GM12874 (cell line): ENCODE results near the gene CMTR2.

Source experiments
- TF ChIP-seq, protein P1 (sequence below): IDR thresholded peaks from 2 replicates; pipeline ENCODE4 v1.5.1; 2011; ENCODE audit warnings: low read depth, mild to moderate bottlenecking, control low read depth, low read length, moderate library complexity; ENCODE audit not compliant: insufficient read depth

The CMTR2 gene

DNA sequence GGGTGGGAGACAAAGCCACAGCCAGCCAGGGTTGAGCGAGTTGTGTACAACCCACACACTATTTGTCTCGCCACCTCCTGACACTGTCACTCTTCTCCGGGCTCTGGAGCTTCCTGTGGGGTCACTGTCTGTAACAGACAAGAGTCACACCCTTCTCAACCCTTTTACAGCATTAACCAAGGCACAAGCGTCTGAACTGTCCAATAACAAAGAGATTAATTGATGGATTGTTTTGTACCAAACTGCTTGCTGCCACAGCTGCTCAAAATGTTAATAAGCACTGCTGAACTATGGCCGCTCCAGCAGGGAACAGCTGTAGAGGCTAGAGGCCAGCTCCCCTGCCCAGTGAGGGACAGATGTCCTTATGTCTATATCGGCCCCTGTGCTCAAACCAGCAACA, 33.5 kb downstream of the CMTR2 start:
- TF ChIP-seq, protein P1, sequence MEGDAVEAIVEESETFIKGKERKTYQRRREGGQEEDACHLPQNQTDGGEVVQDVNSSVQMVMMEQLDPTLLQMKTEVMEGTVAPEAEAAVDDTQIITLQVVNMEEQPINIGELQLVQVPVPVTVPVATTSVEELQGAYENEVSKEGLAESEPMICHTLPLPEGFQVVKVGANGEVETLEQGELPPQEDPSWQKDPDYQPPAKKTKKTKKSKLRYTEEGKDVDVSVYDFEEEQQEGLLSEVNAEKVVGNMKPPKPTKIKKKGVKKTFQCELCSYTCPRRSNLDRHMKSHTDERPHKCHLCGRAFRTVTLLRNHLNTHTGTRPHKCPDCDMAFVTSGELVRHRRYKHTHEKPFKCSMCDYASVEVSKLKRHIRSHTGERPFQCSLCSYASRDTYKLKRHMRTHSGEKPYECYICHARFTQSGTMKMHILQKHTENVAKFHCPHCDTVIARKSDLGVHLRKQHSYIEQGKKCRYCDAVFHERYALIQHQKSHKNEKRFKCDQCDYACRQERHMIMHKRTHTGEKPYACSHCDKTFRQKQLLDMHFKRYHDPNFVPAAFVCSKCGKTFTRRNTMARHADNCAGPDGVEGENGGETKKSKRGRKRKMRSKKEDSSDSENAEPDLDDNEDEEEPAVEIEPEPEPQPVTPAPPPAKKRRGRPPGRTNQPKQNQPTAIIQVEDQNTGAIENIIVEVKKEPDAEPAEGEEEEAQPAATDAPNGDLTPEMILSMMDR: no peak

DNA sequence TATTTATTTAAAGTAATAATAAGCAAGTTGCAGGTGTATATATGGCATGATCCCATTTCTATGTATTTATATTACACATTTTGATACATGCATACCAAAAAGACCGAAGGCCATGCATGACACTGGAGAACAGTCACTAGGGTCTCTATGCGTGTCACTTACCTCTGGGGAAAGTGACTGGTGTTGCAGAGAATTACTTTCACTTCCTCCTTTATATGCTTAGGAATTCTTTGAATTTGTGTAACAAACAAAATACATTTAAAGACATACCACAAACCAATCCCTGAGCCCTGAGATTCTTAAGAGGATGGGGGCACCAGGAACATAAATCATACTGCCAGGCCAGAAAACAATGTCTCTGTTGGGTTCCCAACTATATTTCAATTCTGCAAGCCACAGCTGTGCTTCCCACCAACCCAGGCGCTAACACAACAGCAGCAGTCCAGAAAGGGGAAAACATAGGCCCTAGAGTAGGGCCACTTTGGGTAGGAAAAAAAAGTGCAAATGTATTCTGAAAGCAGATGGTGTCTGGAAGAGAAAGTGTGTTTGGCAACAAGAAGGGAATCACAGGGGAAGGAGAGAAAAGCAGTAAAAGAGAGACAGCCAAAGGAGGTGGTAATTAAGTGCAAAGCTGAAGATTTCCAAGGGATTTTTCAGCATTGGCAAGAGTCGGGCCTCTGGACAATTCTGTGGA, 34.2 kb downstream of the CMTR2 start:
- TF ChIP-seq, protein P1: no peak

DNA sequence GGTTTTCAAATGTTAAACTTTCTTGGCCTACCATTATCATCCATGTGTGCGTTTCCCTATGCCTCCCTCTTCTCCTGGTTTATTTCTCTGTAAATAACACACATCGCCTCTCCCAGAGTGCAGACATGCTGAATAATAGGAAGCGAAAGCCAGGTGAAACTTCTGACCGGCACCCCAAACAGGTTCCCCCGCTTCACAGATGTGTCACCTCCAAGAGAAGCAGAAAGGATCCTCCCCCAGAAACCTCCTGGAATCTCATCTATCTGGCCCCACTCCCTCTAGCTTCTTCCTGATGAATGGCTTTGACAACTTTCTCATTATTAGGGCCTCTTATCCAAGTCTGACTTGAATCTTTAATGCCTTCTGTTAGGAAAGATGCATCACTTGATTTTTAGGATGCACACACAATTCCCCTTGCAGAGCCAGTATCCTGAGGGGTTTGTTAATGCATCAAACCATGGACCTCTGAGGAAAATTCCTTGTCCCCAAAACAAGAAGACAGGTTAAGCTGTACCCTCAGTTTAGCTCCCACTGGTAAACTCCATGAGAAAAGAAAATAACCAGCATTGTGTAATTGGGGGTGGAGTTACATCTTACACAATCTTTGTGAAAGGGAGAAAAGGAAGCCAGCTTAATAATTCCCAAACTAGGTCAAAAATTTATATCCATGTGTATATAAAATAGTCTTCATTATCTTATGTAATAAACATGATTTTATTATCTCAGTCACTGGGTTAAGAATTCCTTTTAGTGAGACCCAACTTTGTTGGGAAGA, 38.6 kb downstream of the CMTR2 start:
- TF ChIP-seq, protein P1: no peak

DNA sequence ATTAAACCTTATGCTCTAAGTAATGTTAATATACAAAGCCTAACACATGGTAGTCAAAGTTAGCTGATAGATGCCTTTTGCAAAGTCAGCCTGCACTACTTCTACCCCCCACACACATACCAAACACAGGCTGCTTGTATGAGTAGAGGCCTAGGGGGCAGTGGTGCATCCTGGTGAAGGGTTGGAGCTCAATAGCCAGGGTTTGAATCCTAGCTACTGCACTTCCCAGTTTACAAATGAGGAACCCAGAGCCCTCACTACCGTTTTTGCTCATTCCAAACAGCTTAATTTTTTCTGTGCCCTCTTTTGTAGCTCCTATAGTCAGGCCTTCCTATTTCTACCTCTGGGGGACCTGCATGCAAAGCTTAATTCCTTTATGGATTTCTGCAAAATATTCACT, 39.8 kb downstream of the CMTR2 start:
- TF ChIP-seq, protein P1: no peak

DNA sequence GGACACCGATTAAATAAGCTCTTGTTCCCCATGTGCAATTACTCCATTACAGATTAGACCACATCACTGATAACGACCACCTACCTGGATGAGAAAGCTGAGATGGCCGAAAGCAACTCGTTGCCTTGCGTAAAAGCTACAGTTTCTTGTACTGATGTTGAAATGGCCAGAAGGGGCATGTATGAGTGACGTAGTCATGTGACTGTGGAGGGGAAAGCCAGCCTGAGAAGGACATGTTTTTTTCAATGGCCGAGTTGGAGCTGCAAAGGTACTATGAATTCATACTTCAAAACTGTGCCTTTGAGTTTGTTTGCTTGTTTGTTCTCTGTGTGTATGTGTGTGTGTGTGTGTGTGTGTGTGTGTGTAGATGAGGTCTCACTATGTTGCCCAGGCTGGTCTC, 41.7 kb downstream of the CMTR2 start:
- TF ChIP-seq, protein P1: no peak

DNA sequence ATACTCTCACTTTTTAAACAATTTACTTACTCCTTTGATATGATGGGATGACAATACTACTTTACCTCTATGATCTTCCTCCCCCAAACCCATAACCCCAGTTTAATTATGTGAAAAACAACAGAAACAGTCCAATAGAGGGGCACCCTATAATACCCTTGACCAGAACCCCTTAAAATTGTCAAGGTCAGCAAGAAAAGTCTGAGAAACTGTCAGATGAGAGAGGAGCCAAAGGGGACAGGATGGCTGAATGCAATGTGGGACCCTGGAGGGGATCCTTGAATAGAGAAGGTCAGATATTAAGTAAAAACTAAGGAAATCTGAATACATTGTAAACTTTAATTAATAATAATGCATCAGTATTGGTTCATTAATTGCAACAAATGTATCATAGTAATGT, 42.9 kb downstream of the CMTR2 start:
- TF ChIP-seq, protein P1: no peak

DNA sequence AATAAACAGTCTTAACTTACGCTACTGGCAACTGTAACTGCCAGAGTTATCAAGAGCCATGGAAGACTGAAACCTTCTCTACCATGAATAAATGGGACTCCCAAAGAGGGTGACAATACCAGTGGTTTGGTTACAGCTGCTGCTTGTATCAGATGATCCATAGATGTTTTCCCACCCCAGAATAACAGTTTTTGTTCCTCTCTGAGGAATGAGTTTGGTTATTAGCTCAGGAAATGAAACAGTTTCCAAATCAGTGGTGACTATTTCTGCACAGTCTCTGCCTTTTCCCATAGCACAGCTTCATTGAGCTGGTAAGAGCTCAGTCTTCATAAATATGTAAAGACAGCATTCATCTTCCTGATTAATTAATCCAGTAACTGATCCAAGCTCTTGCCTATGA, 44.7 kb downstream of the CMTR2 start:
- TF ChIP-seq, protein P1: no peak
